Measurements from ENCODE around the gene MCL1. TPM values are rescaled to one million over a fixed set of nuclear protein-coding genes. Genes with fewer than 3 reads are reported as not detected.
A peak's percentile ranks its signal among the peaks of the same experiment; 100 is the strongest.

Gene MCL1
- total and polyA plus RNA-seq, 2 experiments from 2014 or later: 55.3 to 244 TPM

DNA sequence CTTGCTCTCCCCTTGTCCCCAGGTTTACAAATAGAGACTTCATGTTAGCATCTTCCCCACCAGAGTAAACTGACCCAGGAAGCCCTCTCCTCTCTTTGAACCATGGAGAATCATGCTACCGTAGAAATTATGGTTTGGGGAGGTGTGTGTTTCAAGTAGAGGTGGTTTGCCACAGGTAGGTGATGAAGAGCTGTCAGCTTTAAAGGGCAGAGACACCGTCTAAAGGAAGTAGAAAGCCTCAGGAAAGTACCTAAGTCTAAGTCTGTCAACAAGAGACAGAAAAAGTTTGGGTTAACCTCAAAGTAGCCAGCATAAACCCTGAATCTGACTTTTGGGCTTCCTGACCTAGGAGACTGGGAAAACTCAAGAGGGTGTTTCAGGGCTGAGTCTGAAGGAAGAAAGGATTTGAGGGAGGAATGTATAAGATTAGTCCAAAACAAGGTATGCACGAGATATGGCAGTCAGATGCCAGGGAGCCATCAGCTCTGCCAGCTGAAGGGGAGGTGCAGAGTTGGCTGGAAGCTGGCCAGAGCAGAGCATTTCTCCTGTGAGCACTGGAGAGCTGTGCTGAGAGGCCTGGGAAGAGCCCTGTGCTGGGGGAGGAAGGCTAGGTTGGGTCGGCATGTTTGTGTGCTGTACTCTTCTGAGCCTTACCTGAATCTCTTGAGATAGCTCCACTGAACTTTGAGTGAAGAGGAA lies 15.9 kb downstream of the MCL1 start:
- Histone ChIP-seq H3K79me2 (replicated peaks; ENCODE audit: insufficient read depth) (peaks cover 35% of the 10 kb centered on the region), H3F3A (replicated peaks; ENCODE audit: low read depth) (peaks cover 10% of the 10 kb centered on the region), H3K4me1 (ENCODE audit: insufficient read depth) (peaks cover 41% of the 10 kb centered on the region), H3K36me3 (ENCODE audit: insufficient read depth) (no peaks in the 10 kb centered on the region), H4K20me1 (replicated peaks; ENCODE audit: insufficient read depth) (no peaks in the 10 kb centered on the region), H3K27me3 (ENCODE audit: insufficient read depth) (no peaks in the 10 kb centered on the region), H3K4me3 (peak overlapping the region; percentile 79), H3K4me2 (peak overlapping the region; percentile 97), H3K27ac (ENCODE audit: low read depth) (peak overlapping the region; percentile 100), H3K9me2 (ENCODE audit: insufficient read depth) (no peaks in the 10 kb centered on the region), H2AFZ (no peak overlapping the region)
- H3K27ac Mint-ChIP-seq: peak overlapping the region; percentile 98
- TF ChIP-seq ZNF114 (CRISPR knock-in tag; IDR thresholded peaks at IDR 0.05): no peak
- TF ChIP-seq, protein P1, sequence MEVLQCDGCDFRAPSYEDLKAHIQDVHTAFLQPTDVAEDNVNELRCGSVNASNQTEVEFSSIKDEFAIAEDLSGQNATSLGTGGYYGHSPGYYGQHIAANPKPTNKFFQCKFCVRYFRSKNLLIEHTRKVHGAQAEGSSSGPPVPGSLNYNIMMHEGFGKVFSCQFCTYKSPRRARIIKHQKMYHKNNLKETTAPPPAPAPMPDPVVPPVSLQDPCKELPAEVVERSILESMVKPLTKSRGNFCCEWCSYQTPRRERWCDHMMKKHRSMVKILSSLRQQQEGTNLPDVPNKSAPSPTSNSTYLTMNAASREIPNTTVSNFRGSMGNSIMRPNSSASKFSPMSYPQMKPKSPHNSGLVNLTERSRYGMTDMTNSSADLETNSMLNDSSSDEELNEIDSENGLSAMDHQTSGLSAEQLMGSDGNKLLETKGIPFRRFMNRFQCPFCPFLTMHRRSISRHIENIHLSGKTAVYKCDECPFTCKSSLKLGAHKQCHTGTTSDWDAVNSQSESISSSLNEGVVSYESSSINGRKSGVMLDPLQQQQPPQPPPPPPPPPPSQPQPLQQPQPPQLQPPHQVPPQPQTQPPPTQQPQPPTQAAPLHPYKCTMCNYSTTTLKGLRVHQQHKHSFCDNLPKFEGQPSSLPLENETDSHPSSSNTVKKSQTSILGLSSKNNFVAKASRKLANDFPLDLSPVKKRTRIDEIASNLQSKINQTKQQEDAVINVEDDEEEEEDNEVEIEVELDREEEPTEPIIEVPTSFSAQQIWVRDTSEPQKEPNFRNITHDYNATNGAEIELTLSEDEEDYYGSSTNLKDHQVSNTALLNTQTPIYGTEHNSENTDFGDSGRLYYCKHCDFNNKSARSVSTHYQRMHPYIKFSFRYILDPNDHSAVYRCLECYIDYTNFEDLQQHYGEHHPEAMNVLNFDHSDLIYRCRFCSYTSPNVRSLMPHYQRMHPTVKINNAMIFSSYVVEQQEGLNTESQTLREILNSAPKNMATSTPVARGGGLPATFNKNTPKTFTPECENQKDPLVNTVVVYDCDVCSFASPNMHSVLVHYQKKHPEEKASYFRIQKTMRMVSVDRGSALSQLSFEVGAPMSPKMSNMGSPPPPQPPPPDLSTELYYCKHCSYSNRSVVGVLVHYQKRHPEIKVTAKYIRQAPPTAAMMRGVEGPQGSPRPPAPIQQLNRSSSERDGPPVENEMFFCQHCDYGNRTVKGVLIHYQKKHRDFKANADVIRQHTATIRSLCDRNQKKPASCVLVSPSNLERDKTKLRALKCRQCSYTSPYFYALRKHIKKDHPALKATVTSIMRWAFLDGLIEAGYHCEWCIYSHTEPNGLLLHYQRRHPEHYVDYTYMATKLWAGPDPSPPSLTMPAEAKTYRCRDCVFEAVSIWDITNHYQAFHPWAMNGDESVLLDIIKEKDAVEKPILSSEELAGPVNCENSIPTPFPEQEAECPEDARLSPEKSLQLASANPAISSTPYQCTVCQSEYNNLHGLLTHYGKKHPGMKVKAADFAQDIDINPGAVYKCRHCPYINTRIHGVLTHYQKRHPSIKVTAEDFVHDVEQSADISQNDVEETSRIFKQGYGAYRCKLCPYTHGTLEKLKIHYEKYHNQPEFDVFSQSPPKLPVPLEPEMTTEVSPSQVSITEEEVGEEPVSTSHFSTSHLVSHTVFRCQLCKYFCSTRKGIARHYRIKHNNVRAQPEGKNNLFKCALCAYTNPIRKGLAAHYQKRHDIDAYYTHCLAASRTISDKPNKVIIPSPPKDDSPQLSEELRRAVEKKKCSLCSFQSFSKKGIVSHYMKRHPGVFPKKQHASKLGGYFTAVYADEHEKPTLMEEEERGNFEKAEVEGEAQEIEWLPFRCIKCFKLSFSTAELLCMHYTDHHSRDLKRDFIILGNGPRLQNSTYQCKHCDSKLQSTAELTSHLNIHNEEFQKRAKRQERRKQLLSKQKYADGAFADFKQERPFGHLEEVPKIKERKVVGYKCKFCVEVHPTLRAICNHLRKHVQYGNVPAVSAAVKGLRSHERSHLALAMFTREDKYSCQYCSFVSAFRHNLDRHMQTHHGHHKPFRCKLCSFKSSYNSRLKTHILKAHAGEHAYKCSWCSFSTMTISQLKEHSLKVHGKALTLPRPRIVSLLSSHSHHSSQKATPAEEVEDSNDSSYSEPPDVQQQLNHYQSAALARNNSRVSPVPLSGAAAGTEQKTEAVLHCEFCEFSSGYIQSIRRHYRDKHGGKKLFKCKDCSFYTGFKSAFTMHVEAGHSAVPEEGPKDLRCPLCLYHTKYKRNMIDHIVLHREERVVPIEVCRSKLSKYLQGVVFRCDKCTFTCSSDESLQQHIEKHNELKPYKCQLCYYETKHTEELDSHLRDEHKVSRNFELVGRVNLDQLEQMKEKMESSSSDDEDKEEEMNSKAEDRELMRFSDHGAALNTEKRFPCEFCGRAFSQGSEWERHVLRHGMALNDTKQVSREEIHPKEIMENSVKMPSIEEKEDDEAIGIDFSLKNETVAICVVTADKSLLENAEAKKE (CRISPR knock-in tag; IDR thresholded peaks at IDR 0.05): no peak
- TF ChIP-seq, protein P2, sequence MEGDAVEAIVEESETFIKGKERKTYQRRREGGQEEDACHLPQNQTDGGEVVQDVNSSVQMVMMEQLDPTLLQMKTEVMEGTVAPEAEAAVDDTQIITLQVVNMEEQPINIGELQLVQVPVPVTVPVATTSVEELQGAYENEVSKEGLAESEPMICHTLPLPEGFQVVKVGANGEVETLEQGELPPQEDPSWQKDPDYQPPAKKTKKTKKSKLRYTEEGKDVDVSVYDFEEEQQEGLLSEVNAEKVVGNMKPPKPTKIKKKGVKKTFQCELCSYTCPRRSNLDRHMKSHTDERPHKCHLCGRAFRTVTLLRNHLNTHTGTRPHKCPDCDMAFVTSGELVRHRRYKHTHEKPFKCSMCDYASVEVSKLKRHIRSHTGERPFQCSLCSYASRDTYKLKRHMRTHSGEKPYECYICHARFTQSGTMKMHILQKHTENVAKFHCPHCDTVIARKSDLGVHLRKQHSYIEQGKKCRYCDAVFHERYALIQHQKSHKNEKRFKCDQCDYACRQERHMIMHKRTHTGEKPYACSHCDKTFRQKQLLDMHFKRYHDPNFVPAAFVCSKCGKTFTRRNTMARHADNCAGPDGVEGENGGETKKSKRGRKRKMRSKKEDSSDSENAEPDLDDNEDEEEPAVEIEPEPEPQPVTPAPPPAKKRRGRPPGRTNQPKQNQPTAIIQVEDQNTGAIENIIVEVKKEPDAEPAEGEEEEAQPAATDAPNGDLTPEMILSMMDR (conservative IDR thresholded peaks at IDR 0.05; ENCODE audit: low read depth in 2 of 2): no peak
- H3K4me1 Mint-ChIP-seq: peaks cover 60% of the 10 kb centered on the region
- peaks cover 37% of the 10 kb centered on the region for H3K27me3 Mint-ChIP-seq (ENCODE audit: insufficient read depth, low read depth, poor library complexity)
- peak overlapping the region; percentile 86 for H3K4me3 Mint-ChIP-seq
- ATAC-seq: no peak
- no peak for DNase-seq (ENCODE audit: low spot score)
- H3K36me3 Mint-ChIP-seq (ENCODE audit: low read depth): no peaks in the 10 kb centered on the region
- no peaks in the 10 kb centered on the region for H3K9me3 Mint-ChIP-seq

Measured in GM23338 (cell line).